HG03439 (cell line): ENCODE measurements around the gene BBS12.

Source experiments
- ATAC-seq: cut with Tn5 transposase; IDR thresholded peaks from one replicate; pipeline ENCODE4 v1.9.1; 2021; ENCODE audit warnings: mild to moderate bottlenecking, moderate library complexity; ENCODE audit not compliant: unreplicated experiment

The BBS12 gene

GRCh38 chr4:122732329-122733026, at the start of gene BBS12:
TSS of gene BBS12 (plus strand) at chr4:122732704. CDS start at chr4:122741893, 9,189 bp downstream.
- ATAC-seq = peak; percentile 100

- ATAC-seq = no peak
Observed at GRCh38 chr4:122686691-122687090, 45.8 kb upstream of the BBS12 start.

DNA sequence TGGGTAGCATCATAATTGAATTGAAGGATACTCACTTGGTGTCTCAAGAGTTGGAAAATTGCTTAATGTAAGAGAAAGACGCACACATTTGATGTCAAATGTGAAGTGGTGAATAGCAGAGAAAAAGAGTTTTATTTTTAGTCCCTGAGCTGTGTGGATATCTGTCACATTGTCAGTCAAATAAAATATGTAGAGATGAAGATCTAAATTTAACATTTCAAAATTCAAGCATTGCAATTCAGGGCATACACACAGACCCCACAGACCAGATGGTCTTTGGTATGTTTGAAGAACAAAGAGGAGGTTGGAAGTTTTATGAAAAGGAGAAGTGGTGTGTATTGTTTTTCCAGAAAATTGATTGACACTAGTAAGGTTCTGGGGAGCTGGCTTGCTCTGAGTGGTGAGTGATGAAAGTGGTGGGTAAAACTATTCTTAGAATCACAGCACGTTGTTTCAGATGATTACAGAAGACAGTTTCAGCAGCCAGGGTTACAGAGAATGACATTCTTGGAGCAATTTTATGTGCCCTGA, 44.9 kb upstream of the BBS12 start:
- ATAC-seq = no peak

GRCh38 chr4:122688529-122689140, 43.9 kb upstream of the BBS12 start:
- ATAC-seq = no peak

DNA sequence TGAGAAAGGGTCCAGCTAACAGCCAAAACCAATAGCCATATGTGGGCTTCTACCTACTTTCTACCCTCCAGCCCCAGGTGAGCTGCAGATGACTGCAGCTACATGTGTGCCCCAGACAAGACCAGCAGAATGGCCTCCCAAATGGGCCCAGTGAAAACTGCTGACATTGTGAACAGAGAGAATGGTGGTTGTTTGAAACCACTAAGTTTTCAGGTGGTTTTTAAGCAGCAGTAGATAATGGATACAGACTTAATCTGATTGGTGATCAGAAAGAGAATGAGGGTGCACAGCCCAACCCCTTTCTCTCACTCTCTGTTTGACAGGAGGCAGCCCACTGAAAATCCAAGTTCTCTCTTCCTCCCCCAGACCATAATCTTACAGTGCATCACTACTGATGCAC, 42.5 kb upstream of the BBS12 start:
- no peak for ATAC-seq

GRCh38 chr4:122691988-122692387, 40.5 kb upstream of the BBS12 start:
- ATAC-seq = no peak

- no peak for ATAC-seq
Observed at GRCh38 chr4:122692641-122693520, 39.6 kb upstream of the BBS12 start.

GRCh38 chr4:122695226-122695625, 37.3 kb upstream of the BBS12 start:
- ATAC-seq = no peak

GRCh38 chr4:122700178-122700725, 32.3 kb upstream of the BBS12 start:
- no peak for ATAC-seq

DNA sequence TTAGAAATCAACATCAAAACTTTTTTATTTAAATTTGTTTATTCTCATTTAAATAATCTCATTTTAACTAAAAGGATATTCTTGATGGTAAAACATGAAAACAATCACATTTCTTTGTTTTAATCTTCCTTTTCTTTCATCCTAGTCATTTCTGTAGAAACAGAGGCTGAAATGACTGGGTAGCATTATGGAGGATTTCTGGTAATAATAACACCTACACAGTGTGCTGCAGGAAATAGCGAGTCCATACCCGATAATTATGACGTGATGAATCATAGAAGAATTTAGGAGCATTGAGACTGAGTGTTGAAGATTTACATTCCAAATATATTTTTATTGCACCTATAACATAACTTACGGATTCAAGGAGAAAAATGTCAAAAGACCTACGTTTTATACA, 31.4 kb upstream of the BBS12 start:
- ATAC-seq = no peak

DNA sequence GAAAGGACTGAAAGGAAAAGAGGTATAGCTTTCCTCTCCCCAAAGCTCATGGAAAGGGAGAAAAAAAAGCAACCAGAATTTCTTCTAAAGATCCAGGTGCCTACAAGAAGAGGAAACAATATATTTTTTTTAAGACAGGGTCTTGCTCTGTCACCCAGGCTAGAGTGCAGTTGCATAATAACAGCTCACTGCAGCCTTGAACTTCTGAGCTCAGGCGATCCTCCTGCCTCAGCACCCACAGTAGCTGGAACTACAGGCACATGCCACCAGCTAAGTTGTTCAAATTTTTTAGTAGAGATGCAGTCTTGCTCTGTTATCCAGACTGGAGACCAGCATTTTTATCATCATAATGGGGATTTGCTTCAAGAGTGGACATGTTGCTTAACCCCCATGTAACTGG, 30.5 kb upstream of the BBS12 start:
- ATAC-seq = no peak

DNA sequence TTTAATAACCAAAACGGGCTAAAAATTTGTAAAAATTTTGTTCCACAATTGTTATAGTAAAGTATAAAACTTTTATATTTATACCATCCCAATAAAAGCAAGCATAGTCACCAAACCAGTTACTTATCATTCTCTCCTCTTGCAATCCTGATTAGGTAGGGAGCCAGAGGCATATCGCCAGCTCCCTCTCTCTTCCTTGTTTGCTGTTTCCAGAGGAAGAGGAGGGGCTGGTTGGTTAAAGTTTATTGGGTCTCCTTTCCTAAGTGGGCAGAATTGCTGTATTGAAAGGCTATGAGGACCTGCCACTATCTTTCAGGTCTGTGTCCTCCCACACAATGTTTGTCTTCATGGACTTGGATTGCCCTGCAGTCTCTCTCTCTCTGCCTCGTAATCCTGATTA, 29.6 kb upstream of the BBS12 start:
- ATAC-seq = no peak

DNA sequence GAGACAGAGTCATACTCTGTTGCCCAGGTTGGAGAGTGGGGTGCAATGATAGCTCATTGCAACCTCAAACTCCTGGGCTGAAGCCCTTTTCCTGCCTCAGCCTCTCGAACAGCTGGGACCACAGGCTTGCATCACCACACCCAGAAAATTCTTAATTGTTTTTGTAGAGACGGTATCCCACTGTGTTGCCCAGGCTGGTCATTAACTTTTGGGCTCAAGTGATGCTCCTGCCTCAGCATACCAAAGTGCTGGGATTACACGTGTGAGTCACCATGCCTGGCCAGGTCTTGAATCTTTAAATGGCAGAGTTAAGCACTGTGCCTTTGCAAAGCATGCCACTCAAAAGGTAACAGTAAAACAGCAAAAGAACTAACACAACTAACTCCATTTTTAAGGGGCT, 28.6 kb upstream of the BBS12 start:
- no peak for ATAC-seq

- no peak for ATAC-seq
Observed at GRCh38 chr4:122705009-122705408, 27.5 kb upstream of the BBS12 start.

GRCh38 chr4:122705547-122706117, 26.9 kb upstream of the BBS12 start:
- ATAC-seq = no peak

GRCh38 chr4:122706511-122706910, 26.0 kb upstream of the BBS12 start:
- ATAC-seq = no peak

DNA sequence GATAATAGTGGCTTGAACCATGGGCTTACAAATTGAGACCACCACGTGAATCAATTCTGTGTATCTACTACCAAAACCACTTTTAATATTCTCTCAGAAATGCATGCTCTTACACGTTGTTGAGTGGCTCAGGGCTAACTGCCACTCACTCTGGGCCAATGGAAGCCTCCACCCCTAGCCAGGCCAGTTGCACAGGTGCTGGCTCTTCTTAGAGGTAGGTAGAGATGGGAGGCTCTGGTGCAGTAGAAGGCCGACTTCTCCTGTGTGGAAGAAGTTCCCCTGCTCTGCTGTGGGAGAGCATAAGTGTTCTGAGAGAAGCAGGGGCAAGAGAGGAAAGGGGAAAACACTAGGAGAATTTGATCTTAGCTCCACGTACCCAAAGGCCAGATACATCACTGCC, 25.0 kb upstream of the BBS12 start:
- ATAC-seq = no peak

DNA sequence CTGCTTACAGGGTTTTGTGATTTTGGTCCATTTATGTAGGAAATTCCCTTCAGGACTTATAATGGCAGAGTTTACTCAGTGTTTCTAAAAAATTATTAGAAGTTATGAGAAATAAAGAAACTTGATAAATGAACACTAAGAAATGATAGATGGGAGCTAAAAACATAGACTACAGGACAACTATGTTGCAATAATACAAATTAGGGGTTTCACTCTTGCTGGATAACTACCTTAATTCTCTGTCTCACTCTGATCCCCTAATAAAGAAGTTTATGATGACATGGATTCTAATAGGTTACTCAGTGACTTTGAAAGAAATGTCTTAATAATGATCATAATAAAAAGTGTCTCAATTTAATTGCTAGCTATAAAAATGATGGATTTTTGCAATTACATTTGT, 23.3 kb upstream of the BBS12 start:
- ATAC-seq = no peak

DNA sequence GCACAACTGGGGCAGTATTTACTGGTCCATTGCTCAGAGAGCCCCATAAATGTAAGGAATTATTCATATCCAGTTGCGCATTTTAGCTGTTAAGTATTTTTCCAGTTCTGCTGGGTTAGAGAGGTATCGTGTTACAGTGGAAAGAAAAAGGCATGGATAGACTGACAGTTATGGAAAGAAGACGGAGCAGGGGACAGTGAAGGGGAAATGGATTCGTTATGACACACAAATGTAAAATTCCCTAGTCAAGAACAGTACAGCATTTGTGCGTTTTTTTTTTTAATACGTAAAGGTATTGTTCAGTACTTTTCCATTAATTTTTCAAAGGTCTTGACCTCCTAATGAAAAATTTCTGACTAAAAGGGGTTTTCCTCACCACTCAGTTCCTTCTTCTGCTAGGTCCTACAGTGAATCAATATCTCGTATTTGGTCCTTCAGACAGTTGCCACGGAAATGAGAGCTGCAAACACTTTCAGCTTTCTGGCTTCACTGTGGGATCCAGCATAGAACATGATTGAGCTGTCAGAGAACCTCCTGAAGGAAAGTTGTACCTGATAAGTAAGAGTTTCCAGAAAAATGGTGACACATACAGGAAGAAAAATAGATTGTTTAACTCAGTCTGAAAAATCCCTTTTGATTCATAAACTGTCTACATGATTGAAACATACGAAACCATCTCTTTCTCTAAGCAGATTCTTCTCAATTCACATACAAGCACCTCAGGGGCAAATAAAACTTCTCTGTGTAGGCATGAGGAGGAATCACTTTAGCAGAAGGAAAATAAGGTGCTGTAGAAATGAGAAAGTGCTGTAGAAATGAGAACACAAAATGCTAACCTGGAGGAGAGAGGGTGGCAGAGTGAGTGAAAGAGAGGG, 21.8 kb upstream of the BBS12 start:
- ATAC-seq = peak; percentile 57

- no peak for ATAC-seq
Observed at GRCh38 chr4:122711919-122712318, 20.6 kb upstream of the BBS12 start.
